Osteocyte (in vitro differentiated cells): ENCODE measurements around the gene ALG12. TPM values are rescaled to one million over a fixed set of nuclear protein-coding genes. Genes with fewer than 3 reads are reported as not detected.

Experiments
- DNase-seq: peaks from one replicate; pipeline ENCODE4 v3.0.0; 2021; ENCODE audit warnings: mixed read lengths; ENCODE audit not compliant: unreplicated experiment; ENCODE audit errors: extremely low spot score
- H3K27ac Mint-ChIP-seq: one replicate; pipeline ENCODE4 v1.8.0; 2021; ENCODE audit warnings: mild to moderate bottlenecking, mixed read lengths; ENCODE audit not compliant: unreplicated experiment
- H3K27me3 Mint-ChIP-seq: one replicate; pipeline ENCODE4 v1.8.0; 2021; ENCODE audit warnings: mixed read lengths; ENCODE audit not compliant: unreplicated experiment
- H3K36me3 Mint-ChIP-seq: one replicate; pipeline ENCODE4 v1.8.0; 2021; ENCODE audit warnings: mixed read lengths; ENCODE audit not compliant: unreplicated experiment
- H3K4me1 Mint-ChIP-seq: one replicate; pipeline ENCODE4 v1.8.0; 2021; ENCODE audit warnings: mixed read lengths; ENCODE audit not compliant: unreplicated experiment
- H3K4me3 Mint-ChIP-seq: one replicate; pipeline ENCODE4 v1.8.0; 2021; ENCODE audit warnings: mild to moderate bottlenecking, moderate library complexity, mixed read lengths; ENCODE audit not compliant: unreplicated experiment
- H3K9me3 Mint-ChIP-seq: one replicate; pipeline ENCODE4 v1.8.0; 2021; ENCODE audit warnings: mixed read lengths; ENCODE audit not compliant: unreplicated experiment
- total RNA-seq: library from RNA; stranded (reverse); gene quantifications from 2 replicates; pipeline ENCODE4 v1.2.1, GENCODE V29; 2021
- TF ChIP-seq, protein P1 (sequence below): fragments of 200-600 bp; sonication (generic); IDR thresholded peaks from 2 replicates; pipeline ENCODE4 v1.5.0; 2021; ENCODE audit warnings: antibody characterized with exemption, mild to moderate bottlenecking, moderate library complexity

Gene ALG12
- total RNA-seq, 1 donor from 2014 or later, result 27.1 TPM

DNA sequence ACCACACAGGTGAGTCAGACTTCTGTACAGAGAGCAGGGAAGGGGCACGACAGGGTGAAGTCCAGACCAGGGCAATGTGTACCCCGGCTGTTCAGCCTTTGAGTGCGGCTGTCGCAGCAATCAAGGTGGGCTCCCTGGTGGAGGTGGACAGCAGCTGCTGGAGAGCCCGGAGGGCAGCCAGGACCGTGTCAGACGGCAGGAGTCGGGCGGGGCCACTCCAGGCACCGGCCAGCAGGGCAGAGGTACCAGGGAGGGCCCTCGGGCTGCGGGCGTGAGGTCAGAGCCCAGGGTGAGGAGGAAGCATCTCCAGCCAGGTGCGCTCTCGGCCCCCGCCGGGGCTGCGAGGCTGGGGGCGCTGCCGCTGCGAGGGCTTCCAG lies 41.5 kb upstream of the ALG12 start:
- TF ChIP-seq, protein P1, sequence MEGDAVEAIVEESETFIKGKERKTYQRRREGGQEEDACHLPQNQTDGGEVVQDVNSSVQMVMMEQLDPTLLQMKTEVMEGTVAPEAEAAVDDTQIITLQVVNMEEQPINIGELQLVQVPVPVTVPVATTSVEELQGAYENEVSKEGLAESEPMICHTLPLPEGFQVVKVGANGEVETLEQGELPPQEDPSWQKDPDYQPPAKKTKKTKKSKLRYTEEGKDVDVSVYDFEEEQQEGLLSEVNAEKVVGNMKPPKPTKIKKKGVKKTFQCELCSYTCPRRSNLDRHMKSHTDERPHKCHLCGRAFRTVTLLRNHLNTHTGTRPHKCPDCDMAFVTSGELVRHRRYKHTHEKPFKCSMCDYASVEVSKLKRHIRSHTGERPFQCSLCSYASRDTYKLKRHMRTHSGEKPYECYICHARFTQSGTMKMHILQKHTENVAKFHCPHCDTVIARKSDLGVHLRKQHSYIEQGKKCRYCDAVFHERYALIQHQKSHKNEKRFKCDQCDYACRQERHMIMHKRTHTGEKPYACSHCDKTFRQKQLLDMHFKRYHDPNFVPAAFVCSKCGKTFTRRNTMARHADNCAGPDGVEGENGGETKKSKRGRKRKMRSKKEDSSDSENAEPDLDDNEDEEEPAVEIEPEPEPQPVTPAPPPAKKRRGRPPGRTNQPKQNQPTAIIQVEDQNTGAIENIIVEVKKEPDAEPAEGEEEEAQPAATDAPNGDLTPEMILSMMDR, result no peak
- H3K36me3 Mint-ChIP-seq, result peaks cover 7% of the 10 kb centered on the region
- H3K27me3 Mint-ChIP-seq, result no peaks in the 10 kb centered on the region
- H3K27ac Mint-ChIP-seq, result no peak overlapping the region
- no peak for DNase-seq
- H3K4me1 Mint-ChIP-seq, result peaks cover 22% of the 10 kb centered on the region
- H3K9me3 Mint-ChIP-seq, result no peaks in the 10 kb centered on the region
- peak overlapping the region; percentile 60 for H3K4me3 Mint-ChIP-seq

DNA sequence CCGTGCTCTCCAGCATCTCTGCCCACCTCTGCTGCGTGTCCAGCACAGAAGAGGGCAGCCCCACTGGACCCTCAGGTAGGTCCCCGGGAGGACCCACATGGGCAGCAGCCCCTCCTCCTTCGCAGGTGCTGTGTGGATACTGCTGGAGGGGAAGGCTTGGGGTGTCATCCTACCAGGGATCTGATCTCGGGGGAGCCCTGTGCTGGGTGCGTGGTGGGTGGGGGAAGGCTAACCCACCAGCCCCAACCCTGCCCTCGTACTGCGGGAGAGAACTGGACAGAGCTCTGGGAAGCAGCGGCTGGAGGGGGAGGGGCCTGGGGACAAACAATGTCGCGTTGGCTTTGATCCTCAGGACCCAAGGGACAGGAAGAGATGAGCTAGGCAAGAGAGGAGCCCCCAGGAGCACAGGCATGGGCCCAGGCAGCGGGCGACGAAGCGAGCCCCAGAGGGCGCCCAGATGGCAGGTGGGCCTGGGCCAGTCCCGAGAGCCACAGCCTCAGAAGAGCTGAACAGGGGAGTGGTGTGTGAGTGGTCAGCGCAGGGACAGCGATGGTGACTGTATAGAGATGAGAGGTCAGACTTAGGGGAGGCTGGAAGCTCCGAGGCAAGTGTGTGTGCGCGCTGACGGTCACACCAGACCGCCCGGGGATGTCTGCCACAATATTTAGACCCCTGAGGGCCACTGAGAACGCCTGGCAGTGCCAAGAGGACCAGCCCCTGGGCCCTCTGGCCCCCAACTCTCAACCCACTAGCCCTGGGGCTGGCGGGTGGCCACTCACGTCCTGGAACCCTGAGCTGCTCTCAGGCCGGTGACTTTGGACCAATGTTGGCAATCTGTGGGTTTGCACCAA lies 40.9 kb upstream of the ALG12 start:
- no peak for DNase-seq
- peaks cover 18% of the 10 kb centered on the region for H3K4me1 Mint-ChIP-seq
- TF ChIP-seq, protein P1, result no peak
- H3K27me3 Mint-ChIP-seq, result no peaks in the 10 kb centered on the region
- H3K4me3 Mint-ChIP-seq, result peak overlapping the region; percentile 60
- peak overlapping the region; percentile 10 for H3K27ac Mint-ChIP-seq
- H3K36me3 Mint-ChIP-seq, result peaks cover 7% of the 10 kb centered on the region
- H3K9me3 Mint-ChIP-seq, result no peaks in the 10 kb centered on the region

DNA sequence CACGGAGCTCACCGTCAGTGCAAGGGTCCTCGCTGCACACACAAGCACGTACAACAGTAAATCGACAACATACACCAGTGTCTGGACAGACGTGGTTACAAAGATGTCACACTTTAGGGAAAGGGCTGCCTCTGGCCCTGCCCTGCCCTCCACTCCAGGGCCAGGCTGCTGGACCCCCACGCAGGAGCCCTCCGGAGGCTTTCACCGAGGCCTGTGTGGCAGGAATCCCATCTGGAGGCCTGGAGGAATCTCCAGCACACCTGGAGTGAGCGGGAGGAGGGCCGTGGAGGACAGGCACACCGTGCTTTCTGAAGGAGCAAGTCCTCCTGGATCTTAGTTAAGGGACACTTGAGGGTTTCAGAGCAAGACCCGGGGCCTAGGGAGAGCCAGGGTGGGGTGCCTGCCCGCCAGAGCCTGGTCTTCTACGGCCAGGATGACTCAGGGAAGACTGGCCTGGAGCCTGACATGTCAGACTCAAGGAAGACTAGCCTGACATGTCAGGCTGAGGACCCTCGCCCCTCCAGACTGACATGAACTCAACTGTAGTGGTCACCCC lies 40.2 kb upstream of the ALG12 start:
- H3K4me3 Mint-ChIP-seq, result no peak overlapping the region

DNA sequence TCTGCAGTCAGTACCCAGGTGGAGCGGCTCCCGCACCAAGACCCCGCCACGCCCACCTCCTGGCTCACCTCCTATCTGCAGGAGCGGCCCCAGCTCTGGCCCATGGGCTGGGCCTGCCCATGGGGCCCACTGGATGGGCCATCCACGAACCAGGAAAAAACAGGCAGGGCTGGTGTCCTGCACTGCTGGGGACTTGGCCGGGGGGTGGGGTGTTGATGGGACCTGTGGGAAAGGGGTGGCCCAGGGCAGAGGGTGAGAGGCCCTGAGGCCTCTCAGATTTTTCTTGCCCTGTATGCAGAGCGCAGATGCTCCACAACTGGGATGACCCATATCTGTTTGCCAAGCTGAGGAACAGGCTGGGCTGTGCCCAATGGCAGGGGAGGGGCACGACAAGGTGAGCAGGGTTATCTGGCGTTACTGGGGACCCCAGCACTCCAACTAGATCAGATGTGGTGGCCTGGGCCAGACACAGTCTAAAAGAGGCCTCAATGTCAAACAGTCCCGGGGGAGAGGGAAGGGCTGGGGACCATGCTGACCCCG lies 39.7 kb upstream of the ALG12 start:
- Mint-ChIP-seq H3K9me3 (no peaks in the 10 kb centered on the region), H3K27ac (no peak overlapping the region), H3K4me3 (no peak overlapping the region), H3K36me3 (no peaks in the 10 kb centered on the region), H3K4me1 (peaks cover 8% of the 10 kb centered on the region), H3K27me3 (no peaks in the 10 kb centered on the region)
- TF ChIP-seq, protein P1, result no peak
- DNase-seq, result no peak

More for the DNA sequence above, 40.2 kb upstream of the ALG12 start:
- Mint-ChIP-seq H3K36me3 (peaks cover under 1% of the 10 kb centered on the region), H3K27me3 (no peaks in the 10 kb centered on the region), H3K4me1 (peaks cover 12% of the 10 kb centered on the region), H3K9me3 (no peaks in the 10 kb centered on the region), H3K27ac (no peak overlapping the region)
- TF ChIP-seq, protein P1, result no peak
- no peak for DNase-seq
